OCI-M2 (cell line): ENCODE data around the gene PCDHGC5.

Experiments used
- DNase-seq: peaks from one replicate; lab custom pipeline; 2025; ENCODE audit not compliant: unreplicated experiment; lab: John Stamatoyannopoulos, UW

The PCDHGC5 gene

DNA sequence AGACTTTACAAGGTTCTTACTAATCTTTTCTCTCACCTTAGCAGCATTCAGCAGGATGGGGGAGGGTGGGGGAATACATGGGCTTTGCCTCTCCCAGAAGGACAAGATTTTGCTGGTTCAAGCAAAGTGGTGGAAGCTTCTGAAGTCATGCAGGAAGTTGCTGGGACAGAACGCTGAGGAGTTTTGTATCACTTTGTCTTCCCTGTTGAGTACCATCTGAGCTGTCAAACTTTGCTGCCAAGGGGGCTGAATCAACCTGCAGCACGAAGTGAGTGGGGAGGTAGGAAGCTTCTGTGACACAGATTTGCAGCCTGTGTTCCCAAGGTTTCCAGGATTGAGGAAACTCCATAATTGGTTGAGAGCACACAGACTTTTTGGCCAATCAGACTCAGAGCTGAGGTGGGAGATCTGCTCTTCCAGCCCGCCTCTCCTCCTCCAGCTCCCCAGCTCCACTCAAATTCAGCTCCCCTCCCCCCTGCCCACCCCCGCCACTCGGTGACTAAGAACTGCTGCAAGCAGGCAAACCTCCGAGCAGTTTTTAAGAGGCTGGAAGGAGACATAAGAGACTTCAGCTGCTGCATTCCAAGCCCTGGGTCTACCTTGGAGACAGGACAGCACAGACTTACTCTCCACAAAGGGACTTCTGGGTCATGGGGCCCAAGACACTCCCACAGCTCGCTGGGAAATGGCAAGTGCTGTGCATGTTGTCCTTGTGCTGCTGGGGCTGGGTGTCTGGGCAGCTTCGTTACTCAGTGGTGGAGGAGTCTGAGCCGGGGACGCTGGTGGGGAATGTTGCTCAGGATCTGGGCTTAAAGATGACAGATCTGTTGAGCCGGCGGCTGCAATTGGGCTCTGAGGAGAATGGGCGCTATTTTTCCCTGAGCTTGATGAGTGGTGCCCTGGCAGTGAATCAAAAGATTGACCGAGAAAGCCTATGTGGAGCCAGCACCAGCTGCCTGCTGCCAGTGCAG is at the start of gene PCDHGC5:
Gene PCDHGC5, plus strand, starts transcription at position 491 of the 971 bp plus-strand sequence. Its CDS starts 160 bp downstream, at position 651.
- DNase-seq, result no peak

DNA sequence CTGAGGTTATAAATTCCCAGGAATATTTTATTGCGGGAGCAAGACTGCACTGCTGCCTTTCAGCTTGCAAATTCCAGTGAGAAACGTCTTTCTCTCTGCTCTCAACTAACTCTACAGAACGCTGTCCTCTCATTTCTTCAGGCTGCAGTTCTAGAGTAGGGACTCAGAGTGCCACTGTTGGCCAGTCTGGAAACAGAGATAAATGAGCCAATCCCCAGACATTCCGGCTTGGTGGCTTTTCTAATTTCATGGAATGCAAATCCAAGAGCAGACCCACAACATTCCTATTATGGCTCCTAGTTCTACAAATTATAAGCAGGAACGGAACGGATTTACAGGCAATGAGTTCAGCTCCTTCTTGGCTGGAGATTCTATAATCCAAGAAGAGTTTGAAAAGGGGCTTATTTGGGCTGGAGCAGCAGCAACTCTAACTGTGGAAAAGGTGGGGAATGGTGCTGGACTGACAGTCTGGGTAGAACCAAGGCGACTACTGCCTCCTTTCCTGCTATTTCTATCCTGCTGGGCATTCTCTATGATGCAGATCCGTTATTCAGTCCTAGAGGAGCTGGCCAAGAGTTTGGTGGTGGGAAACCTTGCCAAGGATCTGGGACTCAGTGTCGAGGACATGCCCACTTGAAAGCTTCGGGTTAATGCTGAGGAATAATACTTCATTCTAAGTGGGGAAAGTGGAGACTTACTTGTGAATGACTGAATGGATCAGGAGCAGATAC is 49.3 kb upstream of the PCDHGC5 start:
- no peak for DNase-seq

GRCh38 chr5:141440341-141440740 is 48.5 kb upstream of the PCDHGC5 start:
- DNase-seq, result no peak

- DNase-seq, result no peak
Measured at GRCh38 chr5:141441571-141442170, 47.2 kb upstream of the PCDHGC5 start.

- DNase-seq, result no peak
Measured at GRCh38 chr5:141465351-141465750, 23.5 kb upstream of the PCDHGC5 start.

GRCh38 chr5:141475625-141476131 is 13.2 kb upstream of the PCDHGC5 start, which contains the start of gene PCDHGC3:
Gene PCDHGC3, plus strand, starts transcription at chr5:141475966. Its CDS starts 151 bp downstream, at chr5:141476117.
- no peak for DNase-seq

- DNase-seq, result no peak
Measured at GRCh38 chr5:141476132-141476911, 12.6 kb upstream of the PCDHGC5 start.

- DNase-seq, result no peak
Measured at GRCh38 chr5:141477044-141477575, 11.8 kb upstream of the PCDHGC5 start.

- DNase-seq, result no peak
Measured at GRCh38 chr5:141477815-141478214, 11.1 kb upstream of the PCDHGC5 start.

DNA sequence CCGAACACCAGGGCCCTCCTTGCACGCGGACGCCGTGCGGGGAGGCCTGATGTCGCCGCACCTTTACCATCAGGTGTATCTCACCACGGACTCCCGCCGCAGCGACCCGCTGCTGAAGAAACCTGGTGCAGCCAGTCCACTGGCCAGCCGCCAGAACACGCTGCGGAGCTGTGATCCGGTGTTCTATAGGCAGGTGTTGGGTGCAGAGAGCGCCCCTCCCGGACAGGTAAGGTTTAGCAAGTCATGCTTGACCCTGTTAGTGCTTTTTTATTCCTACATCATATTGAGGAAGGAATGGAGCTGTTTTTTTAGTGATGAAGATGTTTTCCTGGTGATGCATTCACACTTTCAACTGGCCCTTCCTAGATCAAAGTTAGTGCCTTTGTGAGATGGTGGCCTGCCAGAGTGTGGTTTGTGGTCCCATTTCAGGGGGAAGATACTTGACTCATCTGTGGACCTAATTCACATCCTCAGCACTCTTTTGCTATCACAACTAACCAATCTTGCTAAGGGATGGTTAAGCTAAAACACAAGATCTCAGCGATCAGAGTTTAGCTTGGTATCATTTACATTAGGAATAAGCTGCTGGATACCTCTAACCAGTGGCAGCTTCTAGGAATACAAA is 10.4 kb upstream of the PCDHGC5 start:
- DNase-seq, result no peak

GRCh38 chr5:141479776-141480175 is 9.1 kb upstream of the PCDHGC5 start:
- DNase-seq, result no peak

GRCh38 chr5:141483902-141484301 is 5.0 kb upstream of the PCDHGC5 start:
- no peak for DNase-seq

DNA sequence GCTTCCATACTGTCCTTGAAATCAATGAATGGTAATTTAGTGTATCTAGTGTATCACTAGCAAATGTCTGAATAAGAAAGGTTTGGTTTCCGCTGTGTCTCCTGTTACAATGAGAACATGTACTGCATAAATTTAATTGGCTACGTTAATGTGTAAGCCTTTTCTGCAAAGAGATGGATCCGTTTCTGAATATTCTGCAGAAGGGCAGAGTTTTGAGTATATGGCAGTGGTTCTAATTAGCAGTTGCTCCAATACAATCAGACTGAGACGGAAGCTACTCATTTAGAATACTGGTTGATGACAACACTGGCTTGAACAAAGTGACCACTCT is 4.6 kb upstream of the PCDHGC5 start:
- DNase-seq, result no peak

GRCh38 chr5:141484641-141485311 is 4.1 kb upstream of the PCDHGC5 start, which contains the start of gene PCDHGC4:
Gene PCDHGC4, plus strand, starts transcription at chr5:141485030. Its CDS starts 144 bp downstream, at chr5:141485174.
- no peak for DNase-seq

DNA sequence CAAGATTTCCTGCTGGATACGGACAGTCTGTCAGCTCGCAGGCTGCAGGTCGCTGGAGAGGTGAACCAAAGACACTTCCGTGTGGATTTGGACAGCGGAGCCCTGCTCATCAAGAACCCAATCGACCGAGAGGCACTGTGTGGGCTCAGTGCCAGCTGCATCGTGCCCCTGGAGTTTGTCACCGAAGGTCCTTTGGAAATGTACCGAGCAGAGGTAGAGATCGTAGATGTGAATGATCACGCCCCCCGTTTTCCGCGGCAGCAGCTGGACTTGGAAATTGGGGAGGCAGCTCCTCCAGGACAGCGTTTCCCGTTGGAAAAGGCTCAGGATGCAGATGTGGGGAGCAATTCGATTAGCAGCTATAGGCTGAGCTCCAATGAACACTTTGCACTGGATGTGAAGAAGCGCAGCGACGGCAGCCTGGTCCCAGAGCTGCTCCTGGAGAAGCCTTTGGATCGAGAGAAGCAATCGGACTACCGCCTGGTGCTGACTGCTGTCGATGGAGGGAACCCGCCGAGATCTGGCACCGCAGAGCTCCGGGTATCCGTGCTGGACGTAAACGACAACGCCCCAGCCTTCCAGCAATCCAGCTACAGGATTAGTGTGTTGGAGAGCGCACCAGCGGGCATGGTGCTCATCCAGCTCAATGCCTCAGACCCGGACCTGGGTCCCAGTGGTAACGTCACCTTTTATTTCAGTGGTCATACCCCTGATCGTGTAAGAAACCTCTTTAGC is 3.4 kb upstream of the PCDHGC5 start:
- no peak for DNase-seq

- DNase-seq, result no peak
Measured at GRCh38 chr5:141486091-141486490, 2.8 kb upstream of the PCDHGC5 start.

DNA sequence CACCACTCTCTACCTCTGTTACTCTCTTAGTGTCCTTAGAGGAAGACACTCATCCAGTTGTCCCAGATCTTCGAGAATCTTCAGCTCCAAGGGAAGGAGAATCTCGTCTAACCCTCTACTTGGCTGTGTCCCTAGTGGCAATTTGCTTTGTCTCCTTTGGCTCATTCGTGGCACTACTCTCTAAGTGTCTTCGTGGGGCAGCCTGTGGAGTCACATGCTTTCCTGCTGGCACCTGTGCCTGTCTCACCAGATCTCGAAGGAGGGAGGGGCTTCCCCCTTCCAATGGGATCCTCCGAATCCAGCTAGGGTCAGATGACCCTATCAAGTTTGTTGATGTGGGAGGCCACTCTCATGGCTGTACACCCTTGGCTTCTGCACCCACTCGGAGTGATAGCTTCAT is 1.8 kb upstream of the PCDHGC5 start:
- no peak for DNase-seq

DNA sequence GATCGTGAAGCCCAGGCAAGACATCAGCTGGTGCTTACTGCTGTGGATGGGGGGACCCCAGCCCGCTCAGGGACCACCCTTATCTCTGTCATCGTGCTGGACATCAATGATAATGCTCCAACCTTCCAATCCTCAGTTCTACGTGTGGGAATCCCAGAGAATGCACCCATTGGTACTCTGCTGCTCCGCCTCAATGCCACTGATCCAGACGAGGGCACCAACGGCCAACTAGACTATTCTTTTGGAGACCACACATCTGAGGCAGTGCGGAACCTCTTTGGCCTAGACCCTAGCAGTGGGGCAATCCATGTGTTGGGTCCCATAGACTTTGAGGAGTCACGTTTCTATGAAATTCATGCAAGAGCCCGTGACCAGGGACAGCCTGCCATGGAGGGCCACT is 960 bp downstream of the PCDHGC5 start:
- DNase-seq, result no peak

GRCh38 chr5:141490271-141490670 is 1.4 kb downstream of the PCDHGC5 start:
- no peak for DNase-seq
